Trophoblast cell (in vitro differentiated cells and primary cell): Measurements from ENCODE around the gene DPH1.

Source experiments
- DNase-seq, 2 donors: peaks; one replicate each; pipeline ENCODE4 v3.0.0-alpha.2; 2016
- H2AFZ ChIP-seq: 2 replicates; pipeline ENCODE4 v1.6.1; 2013; ENCODE audit warnings: low read length, moderate library complexity, mild to moderate bottlenecking; ENCODE audit not compliant: insufficient read depth, poor library complexity
- H2AK5ac ChIP-seq: 2 replicates; pipeline ENCODE4 v1.6.1; 2013; ENCODE audit warnings: mild to moderate bottlenecking, low read length
- H2BK120ac ChIP-seq: 2 replicates; pipeline ENCODE4 v1.6.1; 2013; ENCODE audit warnings: low read length, mild to moderate bottlenecking, moderate library complexity; ENCODE audit not compliant: insufficient read depth, poor library complexity
- H2BK12ac ChIP-seq: 2 replicates; pipeline ENCODE4 v1.6.1; 2013; ENCODE audit warnings: mild to moderate bottlenecking, low read length, moderate library complexity
- H2BK5ac ChIP-seq: 2 replicates; pipeline ENCODE4 v1.6.1; 2013; ENCODE audit warnings: low read length, low read depth, moderate library complexity, mild to moderate bottlenecking; ENCODE audit not compliant: poor library complexity
- H3K14ac ChIP-seq: 2 replicates; pipeline ENCODE4 v1.6.1; 2013; ENCODE audit warnings: mild to moderate bottlenecking, low read length
- H3K18ac ChIP-seq: 2 replicates; pipeline ENCODE4 v1.6.1; 2013; ENCODE audit warnings: mild to moderate bottlenecking, low read length
- H3K23ac ChIP-seq: 2 replicates; pipeline ENCODE4 v1.6.1; 2013; ENCODE audit warnings: low read length
- H3K27ac ChIP-seq: 2 replicates; pipeline ENCODE4 v1.5.1; 2013; ENCODE audit warnings: low read depth, mild to moderate bottlenecking, inconsistent platforms, low read length, moderate library complexity
- H3K27me3 ChIP-seq: 2 replicates; pipeline ENCODE4 v1.6.1; 2013; ENCODE audit warnings: inconsistent platforms, mild to moderate bottlenecking, low read length, moderate library complexity; ENCODE audit not compliant: insufficient read depth
- H3K36me3 ChIP-seq, 2 experiments: 1 replicate in 1 of 2; 2 replicates in 1 of 2; pipeline ENCODE4 v1.6.1; 2013; ENCODE audit warnings: low read length in 2 of 2, mild to moderate bottlenecking in 2 of 2, moderate library complexity in 1 of 2; ENCODE audit not compliant: insufficient read depth in 2 of 2, control insufficient read depth in 1 of 2
- H3K4ac ChIP-seq: 2 replicates; pipeline ENCODE4 v1.6.1; 2013; ENCODE audit warnings: low read depth, mild to moderate bottlenecking, low read length, moderate library complexity
- H3K4me1 ChIP-seq, 2 experiments: 1 replicate in 1 of 2; 2 replicates in 1 of 2; pipeline ENCODE4 v1.6.1; 2013; ENCODE audit warnings: low read length in 2 of 2, mild to moderate bottlenecking in 2 of 2, moderate library complexity in 1 of 2; ENCODE audit not compliant: insufficient read depth in 2 of 2, control insufficient read depth in 1 of 2
- H3K4me2 ChIP-seq: 2 replicates; pipeline ENCODE4 v1.6.1; 2013; ENCODE audit warnings: inconsistent platforms, mild to moderate bottlenecking, low read length, moderate library complexity
- H3K4me3 ChIP-seq: 2 replicates; pipeline ENCODE4 v1.5.1; 2013; ENCODE audit warnings: mild to moderate bottlenecking, low read depth, low read length, inconsistent platforms
- H3K79me1 ChIP-seq: one replicate; pipeline ENCODE4 v1.6.1; 2013; ENCODE audit warnings: low read length
- H3K79me2 ChIP-seq: 2 replicates; pipeline ENCODE4 v1.6.1; 2013; ENCODE audit warnings: low read length, mild to moderate bottlenecking; ENCODE audit not compliant: control insufficient read depth, insufficient read depth, poor library complexity
- H3K9ac ChIP-seq: 2 replicates; pipeline ENCODE4 v1.6.1; 2013; ENCODE audit warnings: mild to moderate bottlenecking, low read length
- H3K9me3 ChIP-seq: 2 replicates; pipeline ENCODE4 v1.6.1; 2013; ENCODE audit warnings: low read depth, mild to moderate bottlenecking, control low read depth, inconsistent platforms, low read length; ENCODE audit not compliant: insufficient read depth
- H4K12ac ChIP-seq: 2 replicates; pipeline ENCODE4 v1.6.1; 2013; ENCODE audit warnings: low read depth, mild to moderate bottlenecking, low read length, moderate library complexity
- H4K8ac ChIP-seq: 2 replicates; pipeline ENCODE4 v1.6.1; 2013; ENCODE audit warnings: low read depth, mild to moderate bottlenecking, low read length, moderate library complexity
- H4K91ac ChIP-seq: one replicate; pipeline ENCODE4 v1.6.1; 2013; ENCODE audit warnings: low read depth, mild to moderate bottlenecking, low read length, moderate library complexity
- WGBS: extraction: QIAGEN DNeasy Blood & Tissue Kit; methylation state at CpG from one replicate; pipeline ENCODE4 v1.1.7; 2013; ENCODE audit warnings: missing lambda C conversion rate; ENCODE audit not compliant: insufficient read length, insufficient coverage; ENCODE audit errors: extremely low coverage; 5-methylcytosine and 5-hydroxymethylcytosine counted together

DPH1 gene

DNA sequence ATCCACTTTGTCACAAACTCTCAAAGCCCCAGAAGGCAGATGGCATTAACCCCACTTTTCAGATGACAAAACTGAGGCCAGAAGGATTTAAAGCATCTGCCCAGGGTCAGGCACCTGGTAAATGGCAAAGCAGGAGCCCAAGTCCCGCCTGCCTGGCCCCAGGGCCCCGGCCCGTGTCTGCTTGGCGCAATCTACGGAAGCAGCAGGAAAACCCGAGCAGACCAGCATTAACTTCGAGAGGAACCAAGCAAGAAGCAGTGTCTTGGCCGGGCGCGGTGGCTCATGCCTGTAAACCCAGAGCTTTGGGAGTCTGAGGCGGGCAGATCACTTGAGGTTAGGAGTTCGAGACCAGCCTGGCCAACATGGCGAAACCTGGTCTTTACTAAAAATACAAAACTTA, 26.4 kb upstream of the DPH1 start:
- no peak overlapping the region for H3K23ac ChIP-seq
- H3K4me2 ChIP-seq, result no peak overlapping the region
- no peak overlapping the region for H3K14ac ChIP-seq
- no peaks in the 10 kb centered on the region for H3K79me1 ChIP-seq
- H4K91ac ChIP-seq, result no peak overlapping the region
- H4K8ac ChIP-seq, result no peak overlapping the region
- H3K4me3 ChIP-seq, result no peak overlapping the region
- H3K18ac ChIP-seq, result no peak overlapping the region
- H2BK5ac ChIP-seq, result no peak overlapping the region
- no peak overlapping the region for H4K12ac ChIP-seq
- no peak overlapping the region for H2BK12ac ChIP-seq
- no CpG with 5 or more reads among the region's 13 CpGs for WGBS
- H3K36me3 ChIP-seq, result no peaks in the 10 kb centered on the region
- no peak for DNase-seq
- peaks cover 6 to 8% of the 10 kb centered on the region in 2 experiments for H3K4me1 ChIP-seq
- no peak overlapping the region for H3K9ac ChIP-seq
- no peak overlapping the region for H3K27ac ChIP-seq
- no peak overlapping the region for H2BK120ac ChIP-seq
- no peaks in the 10 kb centered on the region for H3K79me2 ChIP-seq
- no peak overlapping the region for H2AK5ac ChIP-seq
- H3K4ac ChIP-seq, result no peak overlapping the region
- H3K27me3 ChIP-seq, result no peaks in the 10 kb centered on the region
- no peaks in the 10 kb centered on the region for H3K9me3 ChIP-seq
- no peak overlapping the region for H2AFZ ChIP-seq

GRCh38 chr17:2004435-2004952, 25.5 kb upstream of the DPH1 start:
- no peak overlapping the region for H4K8ac ChIP-seq
- H2BK5ac ChIP-seq, result no peak overlapping the region
- H3K18ac ChIP-seq, result no peak overlapping the region
- H4K12ac ChIP-seq, result no peak overlapping the region
- H3K14ac ChIP-seq, result no peak overlapping the region
- H3K27ac ChIP-seq, result no peak overlapping the region
- H3K23ac ChIP-seq, result no peak overlapping the region
- no peaks in the 10 kb centered on the region for H3K36me3 ChIP-seq
- H2BK12ac ChIP-seq, result no peak overlapping the region
- DNase-seq, result peak in 1 of 2 donors; percentile 25
- no peaks in the 10 kb centered on the region for H3K79me1 ChIP-seq
- H3K4ac ChIP-seq, result no peak overlapping the region
- H3K4me3 ChIP-seq, result no peak overlapping the region
- peaks cover 3 to 5% of the 10 kb centered on the region in 2 experiments for H3K4me1 ChIP-seq
- no peaks in the 10 kb centered on the region for H3K79me2 ChIP-seq
- H3K9ac ChIP-seq, result no peak overlapping the region
- H3K4me2 ChIP-seq, result no peak overlapping the region
- no peaks in the 10 kb centered on the region for H3K27me3 ChIP-seq
- H3K9me3 ChIP-seq, result no peaks in the 10 kb centered on the region
- no CpG with 5 or more reads among the region's 12 CpGs for WGBS
- no peak overlapping the region for H2AK5ac ChIP-seq
- no peak overlapping the region for H2BK120ac ChIP-seq
- H4K91ac ChIP-seq, result no peak overlapping the region
- H2AFZ ChIP-seq, result no peak overlapping the region

DNA sequence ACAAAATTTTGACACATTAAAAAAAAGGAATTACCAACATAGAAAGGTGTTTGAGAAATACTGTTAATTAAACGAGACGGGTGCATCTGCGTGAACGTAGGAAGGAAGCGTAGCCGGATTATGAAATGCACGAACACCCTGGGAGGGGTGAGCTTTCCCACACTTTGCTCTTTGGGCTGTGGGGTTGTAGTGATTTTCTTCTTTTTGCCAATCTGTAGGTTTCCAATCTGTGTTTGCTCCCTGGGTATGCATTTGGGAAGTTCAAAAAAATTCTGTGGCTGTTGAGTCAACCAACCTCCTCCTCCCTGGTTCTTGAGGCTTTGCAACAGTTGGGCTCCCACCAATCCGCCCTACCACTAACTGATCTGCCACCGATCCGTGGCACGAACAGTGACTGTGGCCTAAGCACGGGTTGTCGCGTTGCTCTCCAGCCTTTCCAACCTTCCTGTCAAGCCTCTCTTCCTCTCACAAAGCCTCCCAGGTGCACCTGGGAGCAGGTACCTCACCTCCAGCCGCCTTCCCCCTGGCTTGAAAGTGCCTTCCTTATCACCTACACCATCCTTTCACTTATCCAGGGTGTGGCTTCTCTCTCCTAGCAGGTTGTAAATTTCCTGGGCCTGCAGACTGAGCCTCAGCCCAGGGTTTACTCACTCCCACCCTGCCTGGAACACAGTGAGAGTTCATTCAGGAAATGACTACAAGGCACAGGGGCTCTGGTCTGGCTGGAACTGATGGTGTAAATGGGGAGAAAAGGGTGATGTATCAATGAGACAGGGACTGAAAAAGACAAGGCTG, 21.4 kb upstream of the DPH1 start:
- Histone ChIP-seq H3K4ac (no peak overlapping the region), H3K27ac (no peak overlapping the region), H4K12ac (no peak overlapping the region), H3K79me2 (no peaks in the 10 kb centered on the region), H3K27me3 (no peaks in the 10 kb centered on the region), H4K8ac (no peak overlapping the region), H3K9me3 (no peaks in the 10 kb centered on the region), H3K23ac (no peak overlapping the region), H3K4me3 (no peak overlapping the region), H3K36me3 (no peaks in the 10 kb centered on the region), H2BK5ac (no peak overlapping the region), H3K14ac (no peak overlapping the region), H3K18ac (no peak overlapping the region), H3K4me1 (peaks cover 5 to 9% of the 10 kb centered on the region in 2 experiments), H3K9ac (no peak overlapping the region), H2AFZ (no peak overlapping the region), H2BK12ac (no peak overlapping the region), H4K91ac (no peak overlapping the region), H3K79me1 (no peaks in the 10 kb centered on the region), H3K4me2 (no peak overlapping the region), H2AK5ac (no peak overlapping the region), H2BK120ac (no peak overlapping the region)
- no peak for DNase-seq
- WGBS, result no CpG with 5 or more reads among the region's 15 CpGs

- no peak overlapping the region for H2BK12ac ChIP-seq
- peaks cover 2% of the 10 kb centered on the region for H3K9me3 ChIP-seq
- no peak overlapping the region for H2AK5ac ChIP-seq
- H3K79me2 ChIP-seq, result no peaks in the 10 kb centered on the region
- H3K23ac ChIP-seq, result no peak overlapping the region
- H2BK5ac ChIP-seq, result no peak overlapping the region
- no peak overlapping the region for H3K9ac ChIP-seq
- H2BK120ac ChIP-seq, result no peak overlapping the region
- no CpG with 5 or more reads among the region's 10 CpGs for WGBS
- no peak overlapping the region for H3K18ac ChIP-seq
- DNase-seq, result no peak
- no peak overlapping the region for H3K4me2 ChIP-seq
- no peaks in the 10 kb centered on the region for H3K79me1 ChIP-seq
- no peak overlapping the region for H4K91ac ChIP-seq
- no peaks in the 10 kb centered on the region for H3K36me3 ChIP-seq
- H2AFZ ChIP-seq, result no peak overlapping the region
- no peak overlapping the region for H4K12ac ChIP-seq
- no peaks in the 10 kb centered on the region for H3K27me3 ChIP-seq
- H3K14ac ChIP-seq, result no peak overlapping the region
- no peak overlapping the region for H3K4ac ChIP-seq
- H4K8ac ChIP-seq, result no peak overlapping the region
- H3K4me3 ChIP-seq, result no peak overlapping the region
- no peak overlapping the region for H3K27ac ChIP-seq
- H3K4me1 ChIP-seq, result peaks cover 5 to 9% of the 10 kb centered on the region in 2 experiments
Observed at GRCh38 chr17:2009737-2010136, 20.2 kb upstream of the DPH1 start.
